ENCODE results near the gene CCDC88C. TPM values are rescaled to one million over a fixed set of nuclear protein-coding genes. Genes with fewer than 3 reads are reported as not detected.

CCDC88C gene
- total RNA-seq, 2 donors from 2014 or later, result 32.5 to 54.4 TPM

GRCh38 chr14:91396013-91396660, 21.5 kb downstream of the CCDC88C start:
- no peaks in the 10 kb centered on the region for H3K36me3 ChIP-seq
- peaks cover 53% of the 10 kb centered on the region for H3K4me1 ChIP-seq (replicated peaks)
- intact Hi-C loops (cut with DNase I), result no loop called here
- no peak for TF ChIP-seq CTCF (IDR thresholded peaks at IDR 0.05)
- peak; percentile 89 for TF ChIP-seq POLR2AphosphoS5 (IDR thresholded peaks at IDR 0.05)
- peak; percentile 14 for TF ChIP-seq POLR2A (IDR thresholded peaks at IDR 0.05)
- 19% methylated on average over 23 of the region's 23 CpGs for WGBS
- H3K4me3 ChIP-seq, result peak overlapping the region in 1 of 2 donors; percentile 15
- peak overlapping the region; percentile 87 to 88 for H3K27ac ChIP-seq
- H3K27me3 ChIP-seq (replicated peaks; ENCODE audit: insufficient read depth), result no peaks in the 10 kb centered on the region
- no peaks in the 10 kb centered on the region for H3K9me3 ChIP-seq
- DNase-seq (ENCODE audit: low spot score), result peak; percentile 92

GRCh38 chr14:91395466-91395865, 22.2 kb downstream of the CCDC88C start:
- no peaks in the 10 kb centered on the region for H3K36me3 ChIP-seq
- no peak for TF ChIP-seq POLR2AphosphoS5 (IDR thresholded peaks at IDR 0.05)
- TF ChIP-seq POLR2A (IDR thresholded peaks at IDR 0.05), result no peak
- TF ChIP-seq CTCF (IDR thresholded peaks at IDR 0.05), result no peak
- WGBS, result 39% methylated on average over 5 of the region's 5 CpGs

GRCh38 chr14:91394105-91395081, 23.2 kb downstream of the CCDC88C start:
- WGBS, result 69% methylated on average over 17 of the region's 17 CpGs

More at GRCh38 chr14:91395466-91395865, 22.2 kb downstream of the CCDC88C start:
- Histone ChIP-seq H3K4me3 (no peak overlapping the region), H3K27ac (peak overlapping the region; percentile 87 to 88), H3K9me3 (no peaks in the 10 kb centered on the region), H3K27me3 (replicated peaks; ENCODE audit: insufficient read depth) (no peaks in the 10 kb centered on the region), H3K4me1 (replicated peaks) (peaks cover 53% of the 10 kb centered on the region)
- intact Hi-C loops (cut with DNase I), result no loop called here
- no peak for DNase-seq (ENCODE audit: low spot score)

GRCh38 chr14:91392623-91393303, 24.9 kb downstream of the CCDC88C start:
- no peaks in the 10 kb centered on the region for H3K9me3 ChIP-seq
- WGBS, result 53% methylated on average over 19 of the region's 19 CpGs
- peak overlapping the region; percentile 69 to 88 for H3K27ac ChIP-seq
- peaks cover 36% of the 10 kb centered on the region for H3K4me1 ChIP-seq (replicated peaks)
- DNase-seq (ENCODE audit: low spot score), result no peak
- no peak overlapping the region for H3K4me3 ChIP-seq
- TF ChIP-seq CTCF (IDR thresholded peaks at IDR 0.05) (no peak), POLR2A (IDR thresholded peaks at IDR 0.05) (peak; percentile 14)
- no peaks in the 10 kb centered on the region for H3K36me3 ChIP-seq
- intact Hi-C loops (cut with DNase I), result no loop called here
- no peaks in the 10 kb centered on the region for H3K27me3 ChIP-seq (replicated peaks; ENCODE audit: insufficient read depth)

More at GRCh38 chr14:91394105-91395081, 23.2 kb downstream of the CCDC88C start:
- no peak overlapping the region for H3K4me3 ChIP-seq
- TF ChIP-seq POLR2A (IDR thresholded peaks at IDR 0.05), result no peak
- TF ChIP-seq CTCF (IDR thresholded peaks at IDR 0.05), result no peak
- DNase-seq (ENCODE audit: low spot score), result no peak
- H3K27ac ChIP-seq, result peak overlapping the region; percentile 87 to 88
- H3K27me3 ChIP-seq (replicated peaks; ENCODE audit: insufficient read depth), result no peaks in the 10 kb centered on the region
- H3K9me3 ChIP-seq, result no peaks in the 10 kb centered on the region
- intact Hi-C loops (cut with DNase I), result no loop called here
- no peaks in the 10 kb centered on the region for H3K36me3 ChIP-seq
- H3K4me1 ChIP-seq (replicated peaks), result peaks cover 49% of the 10 kb centered on the region

All from prostate gland (tissue), 2 donors.